NT2/D1 (cell line): ENCODE results near the gene ABCG1.

ENCODE experiments used
- DNase-seq: peaks from one replicate; pipeline ENCODE4 v3.0.0-alpha.2; 2011; ENCODE audit warnings: low read depth, low spot score
- H3K27me3 ChIP-seq: 2 replicates; pipeline ENCODE4 v1.6.0; 2011; ENCODE audit warnings: mild to moderate bottlenecking; ENCODE audit not compliant: insufficient read length, insufficient read depth
- H3K36me3 ChIP-seq: 2 replicates; pipeline ENCODE4 v1.6.1; 2011; ENCODE audit warnings: mild to moderate bottlenecking, low read length, mixed read lengths; ENCODE audit not compliant: insufficient read depth, insufficient read length
- H3K4me1 ChIP-seq: 2 replicates; pipeline ENCODE4 v1.5.1; 2011; ENCODE audit not compliant: insufficient read depth, insufficient read length
- H3K4me3 ChIP-seq: 2 replicates; pipeline ENCODE4 v1.5.1; 2011; ENCODE audit warnings: low read depth; ENCODE audit not compliant: insufficient read length
- H3K9ac ChIP-seq: 2 replicates; pipeline ENCODE4 v1.6.0; 2011; ENCODE audit warnings: low read depth; ENCODE audit not compliant: insufficient read length
- H3K9me3 ChIP-seq: 2 replicates; pipeline ENCODE4 v1.5.1; 2011; ENCODE audit warnings: mild to moderate bottlenecking, low read length; ENCODE audit not compliant: insufficient read depth
- SUZ12 ChIP-seq: IDR thresholded peaks from 2 replicates; pipeline ENCODE4 v1.6.1; 2011; ENCODE audit not compliant: insufficient read length, insufficient read depth; ENCODE audit errors: extremely low read depth
- YY1 ChIP-seq: IDR thresholded peaks from 2 replicates; pipeline ENCODE4 v1.6.1; 2011; ENCODE audit not compliant: insufficient read length, insufficient read depth
- ZNF274 ChIP-seq: IDR thresholded peaks from 2 replicates; pipeline ENCODE4 v1.6.1; 2011; ENCODE audit warnings: mild to moderate bottlenecking, low read depth, low read length

ABCG1 gene

GRCh38 chr21:42231756-42232155 is 12.8 kb downstream of the ABCG1 start:
- H3K4me1 ChIP-seq = peaks cover 13% of the 10 kb centered on the region
- no peak for TF ChIP-seq SUZ12
- TF ChIP-seq ZNF274 = no peak
- no peak for TF ChIP-seq YY1
- peaks cover 45% of the 10 kb centered on the region for H3K27me3 ChIP-seq

GRCh38 chr21:42232176-42232825 is 13.4 kb downstream of the ABCG1 start:
- TF ChIP-seq SUZ12 (no peak), YY1 (no peak), ZNF274 (no peak)
- Histone ChIP-seq H3K9ac (no peak overlapping the region), H3K36me3 (no peaks in the 10 kb centered on the region), H3K27me3 (peaks cover 48% of the 10 kb centered on the region), H3K4me1 (peaks cover 13% of the 10 kb centered on the region), H3K4me3 (no peak overlapping the region), H3K9me3 (no peaks in the 10 kb centered on the region)
- no peak for DNase-seq

More at GRCh38 chr21:42231756-42232155, 12.8 kb downstream of the ABCG1 start:
- H3K36me3 ChIP-seq = no peaks in the 10 kb centered on the region
- H3K4me3 ChIP-seq = no peak overlapping the region
- no peak overlapping the region for H3K9ac ChIP-seq
- DNase-seq = no peak
- no peaks in the 10 kb centered on the region for H3K9me3 ChIP-seq

DNA sequence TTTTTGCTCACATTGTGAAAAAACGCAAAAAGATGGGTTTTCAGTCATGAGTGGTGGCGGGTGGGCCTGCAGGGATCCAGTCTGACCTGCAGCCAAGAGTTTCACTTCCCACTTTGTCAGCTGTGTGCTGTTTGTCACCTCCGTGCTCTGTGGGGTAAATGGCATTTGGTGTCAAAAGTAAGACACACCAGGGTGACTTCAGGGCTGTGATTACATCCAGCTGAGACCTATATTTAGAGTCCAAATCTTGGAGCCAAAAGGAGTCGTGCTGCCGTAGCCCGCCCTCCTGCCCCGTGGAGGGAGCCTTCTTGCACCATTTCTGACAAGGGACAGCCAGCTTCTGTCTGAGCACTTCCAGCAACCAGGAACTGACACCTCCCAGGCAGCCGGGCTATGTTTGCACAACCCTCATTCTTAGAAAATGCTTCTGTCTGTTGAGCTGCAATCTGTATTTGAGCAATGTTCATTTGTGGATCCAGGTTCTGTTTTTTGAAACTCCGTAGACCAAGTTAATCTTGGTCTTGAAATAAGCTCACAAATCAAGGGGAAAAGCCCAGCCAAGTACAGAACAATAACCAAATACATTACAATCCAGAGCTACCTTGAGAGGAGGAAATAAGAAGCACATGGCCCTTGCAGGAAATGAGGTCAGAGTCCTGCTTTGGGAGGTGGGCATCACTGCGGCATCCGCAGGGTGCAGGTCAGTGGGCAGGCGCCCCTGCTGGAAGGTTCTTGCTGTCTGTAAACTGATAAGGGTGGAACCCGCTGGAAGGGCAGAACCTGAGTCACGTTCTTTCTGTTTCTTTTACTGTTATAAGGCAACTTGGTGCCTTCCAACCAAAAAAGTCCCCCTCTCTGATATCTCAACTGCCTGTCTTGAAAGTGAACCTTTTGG is 14.4 kb downstream of the ABCG1 start:
- H3K36me3 ChIP-seq = no peaks in the 10 kb centered on the region
- H3K4me1 ChIP-seq = peaks cover 10% of the 10 kb centered on the region
- no peak overlapping the region for H3K9ac ChIP-seq
- H3K4me3 ChIP-seq = no peak overlapping the region
- TF ChIP-seq SUZ12 (no peak), YY1 (no peak), ZNF274 (no peak)
- H3K9me3 ChIP-seq = no peaks in the 10 kb centered on the region
- peaks cover 54% of the 10 kb centered on the region for H3K27me3 ChIP-seq
- no peak for DNase-seq

- Histone ChIP-seq H3K9ac (peak overlapping the region; percentile 65), H3K9me3 (no peaks in the 10 kb centered on the region), H3K4me1 (peaks cover 8% of the 10 kb centered on the region), H3K36me3 (no peaks in the 10 kb centered on the region), H3K27me3 (peaks cover 54% of the 10 kb centered on the region), H3K4me3 (peak overlapping the region; percentile 40)
- no peak for DNase-seq
- TF ChIP-seq SUZ12 (no peak), ZNF274 (no peak), YY1 (no peak)
These were observed 15.1 kb downstream of the ABCG1 start for GRCh38 chr21:42234041-42234440.

- TF ChIP-seq SUZ12 (no peak), ZNF274 (no peak)
- peaks cover 54% of the 10 kb centered on the region for H3K27me3 ChIP-seq
- H3K4me1 ChIP-seq = peaks cover 8% of the 10 kb centered on the region
- H3K4me3 ChIP-seq = peak overlapping the region; percentile 40
- no peaks in the 10 kb centered on the region for H3K9me3 ChIP-seq
- peak; percentile 50 for DNase-seq
- H3K9ac ChIP-seq = peak overlapping the region; percentile 71
- H3K36me3 ChIP-seq = no peaks in the 10 kb centered on the region
These were observed 15.7 kb downstream of the ABCG1 start for GRCh38 chr21:42234464-42235241.

- H3K4me1 ChIP-seq = peaks cover 8% of the 10 kb centered on the region
- DNase-seq = no peak
- H3K36me3 ChIP-seq = no peaks in the 10 kb centered on the region
- peak overlapping the region; percentile 40 for H3K4me3 ChIP-seq
- no peak overlapping the region for H3K9ac ChIP-seq
- H3K27me3 ChIP-seq = peaks cover 53% of the 10 kb centered on the region
- H3K9me3 ChIP-seq = no peaks in the 10 kb centered on the region
- no peak for TF ChIP-seq YY1
- TF ChIP-seq SUZ12 = no peak
- TF ChIP-seq ZNF274 = no peak
These were observed 16.7 kb downstream of the ABCG1 start for GRCh38 chr21:42235593-42235992.

- Histone ChIP-seq H3K27me3 (peaks cover 53% of the 10 kb centered on the region), H3K36me3 (no peaks in the 10 kb centered on the region), H3K9ac (no peak overlapping the region), H3K4me3 (no peak overlapping the region), H3K4me1 (peaks cover 8% of the 10 kb centered on the region), H3K9me3 (no peaks in the 10 kb centered on the region)
- DNase-seq = no peak
- TF ChIP-seq YY1 = no peak
- no peak for TF ChIP-seq SUZ12
- no peak for TF ChIP-seq ZNF274
These were observed 17.1 kb downstream of the ABCG1 start for GRCh38 chr21:42236014-42236413.
